GM19467 (cell line): ENCODE results near the gene CABCOCO1.
"Not testable (repeated sequence)": the region's sequence is repeated elsewhere in the genome, so short reads cannot be mapped to it uniquely, and the experiment has no call there.

Experiments
- ATAC-seq: cut with Tn5 transposase; IDR thresholded peaks from one replicate; pipeline ENCODE4 v1.9.1; 2021; ENCODE audit warnings: mild to moderate bottlenecking, moderate library complexity; ENCODE audit not compliant: unreplicated experiment

The CABCOCO1 gene

GRCh38 chr10:61705022-61705613 lies 42.4 kb downstream of the CABCOCO1 start:
- no peak for ATAC-seq

GRCh38 chr10:61708846-61709245 lies 46.1 kb downstream of the CABCOCO1 start:
- ATAC-seq = no peak

- ATAC-seq = not testable (repeated sequence)
Observed at GRCh38 chr10:61712105-61712504, 49.4 kb downstream of the CABCOCO1 start.

GRCh38 chr10:61719475-61719874 lies 56.7 kb downstream of the CABCOCO1 start:
- ATAC-seq = not testable (repeated sequence)

GRCh38 chr10:61719906-61720305 lies 57.2 kb downstream of the CABCOCO1 start:
- no peak for ATAC-seq

- ATAC-seq = no peak
Observed at GRCh38 chr10:61721431-61721830, 58.7 kb downstream of the CABCOCO1 start.

- ATAC-seq = not testable (repeated sequence)
Observed at GRCh38 chr10:61725221-61725620, 62.5 kb downstream of the CABCOCO1 start.

GRCh38 chr10:61729596-61729995 lies 66.9 kb downstream of the CABCOCO1 start:
- ATAC-seq = no peak

GRCh38 chr10:61730671-61731070 lies 67.9 kb downstream of the CABCOCO1 start:
- ATAC-seq = no peak

GRCh38 chr10:61731638-61732037 lies 68.9 kb downstream of the CABCOCO1 start:
- ATAC-seq = no peak

GRCh38 chr10:61732629-61733278 lies 70.0 kb downstream of the CABCOCO1 start:
- no peak for ATAC-seq

- ATAC-seq = no peak
Observed at GRCh38 chr10:61733358-61733940, 70.7 kb downstream of the CABCOCO1 start.

GRCh38 chr10:61735882-61736281 lies 73.2 kb downstream of the CABCOCO1 start:
- no peak for ATAC-seq

GRCh38 chr10:61737455-61737854 lies 74.7 kb downstream of the CABCOCO1 start:
- ATAC-seq = not testable (repeated sequence)

- ATAC-seq = no peak
Observed at GRCh38 chr10:61742812-61743211, 80.1 kb downstream of the CABCOCO1 start.

GRCh38 chr10:61744469-61744868 lies 81.7 kb downstream of the CABCOCO1 start:
- ATAC-seq = no peak

- no peak for ATAC-seq
Observed at GRCh38 chr10:61746377-61746776, 83.6 kb downstream of the CABCOCO1 start.

- ATAC-seq = no peak
Observed at GRCh38 chr10:61747307-61747706, 84.6 kb downstream of the CABCOCO1 start.

GRCh38 chr10:61749291-61749690 lies 86.6 kb downstream of the CABCOCO1 start:
- no peak for ATAC-seq

- peak; percentile 79 for ATAC-seq
Observed at GRCh38 chr10:61750943-61751471, 88.3 kb downstream of the CABCOCO1 start.

- ATAC-seq = no peak
Observed at GRCh38 chr10:61751599-61751998, 88.9 kb downstream of the CABCOCO1 start.
